Frontal cortex (tissue), 4 donors: ENCODE data around the gene SBK2. TPM values are rescaled to one million over a fixed set of nuclear protein-coding genes. Genes with fewer than 3 reads are reported as not detected.
A peak's percentile ranks its signal among the peaks of the same experiment; 100 is the strongest.

Experiments used
- DNase-seq, 2 donors: peaks; one replicate each; pipeline ENCODE4 v3.0.0; 2012; ENCODE audit warnings: low spot score in 2 of 2
- FAIRE-seq: peaks from 2 replicates; lab custom pipeline; 2012; peaks lifted over from hg19 to GRCh38; lab: Jason Lieb, UNC
- total RNA-seq: library from RNA; depleted of rRNA; stranded (reverse); fragments of >200 nt; gene quantifications from one replicate; pipeline ENCODE4 v1.2.3, GENCODE V29; 2014
- donor health status: control.
- donor health status: control.
- donor health status: control.

The SBK2 gene
- total RNA-seq, 1 donor from 2014 or later: 0.41 TPM

DNA sequence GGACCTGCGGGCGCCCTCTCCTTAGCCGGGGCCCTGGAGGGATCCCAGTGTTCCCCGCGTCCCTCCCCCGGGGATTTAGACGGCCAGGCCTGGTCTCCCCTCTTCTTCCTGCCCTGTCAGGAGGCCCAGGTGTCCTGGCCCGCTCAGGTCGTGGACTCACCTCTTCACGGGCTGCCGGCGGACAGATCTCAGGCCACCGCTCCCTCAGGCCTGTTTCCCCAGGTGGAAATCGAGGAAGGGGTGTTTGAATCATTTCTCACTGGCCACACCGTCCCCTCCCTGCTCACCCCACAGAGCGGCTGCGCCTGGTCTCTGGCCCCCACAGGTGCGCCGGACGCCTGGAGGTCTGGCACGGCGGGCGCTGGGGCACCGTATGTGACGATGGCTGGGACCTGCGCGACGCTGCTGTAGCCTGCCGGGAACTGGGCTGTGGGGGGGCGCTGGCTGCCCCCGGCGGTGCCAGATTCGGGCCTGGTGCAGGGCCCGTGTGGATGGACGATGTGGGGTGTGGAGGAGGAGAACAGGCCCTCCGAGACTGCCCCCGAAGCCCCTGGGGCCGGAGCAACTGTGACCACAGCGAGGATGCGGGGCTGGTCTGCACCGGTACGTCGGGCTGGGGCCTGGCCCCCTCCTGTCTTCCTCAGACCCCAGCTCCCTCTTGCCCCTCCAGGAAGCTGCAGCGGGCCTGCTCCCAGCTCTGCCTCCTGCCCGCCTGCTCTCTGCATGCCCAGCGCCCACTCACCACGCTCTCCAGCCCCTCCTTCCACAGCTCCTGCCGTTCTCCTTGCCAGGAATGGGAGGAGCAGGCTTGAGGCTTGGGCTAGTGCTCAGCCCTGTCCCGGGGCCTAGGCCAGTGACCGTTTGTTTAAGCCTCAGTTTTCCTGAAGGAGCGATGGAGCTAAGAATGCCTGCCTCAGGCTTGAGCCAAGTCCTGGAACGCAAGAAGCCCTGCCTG is 46.2 kb downstream of the SBK2 start:
- DNase-seq: no peak
- FAIRE-seq: no peak

DNA sequence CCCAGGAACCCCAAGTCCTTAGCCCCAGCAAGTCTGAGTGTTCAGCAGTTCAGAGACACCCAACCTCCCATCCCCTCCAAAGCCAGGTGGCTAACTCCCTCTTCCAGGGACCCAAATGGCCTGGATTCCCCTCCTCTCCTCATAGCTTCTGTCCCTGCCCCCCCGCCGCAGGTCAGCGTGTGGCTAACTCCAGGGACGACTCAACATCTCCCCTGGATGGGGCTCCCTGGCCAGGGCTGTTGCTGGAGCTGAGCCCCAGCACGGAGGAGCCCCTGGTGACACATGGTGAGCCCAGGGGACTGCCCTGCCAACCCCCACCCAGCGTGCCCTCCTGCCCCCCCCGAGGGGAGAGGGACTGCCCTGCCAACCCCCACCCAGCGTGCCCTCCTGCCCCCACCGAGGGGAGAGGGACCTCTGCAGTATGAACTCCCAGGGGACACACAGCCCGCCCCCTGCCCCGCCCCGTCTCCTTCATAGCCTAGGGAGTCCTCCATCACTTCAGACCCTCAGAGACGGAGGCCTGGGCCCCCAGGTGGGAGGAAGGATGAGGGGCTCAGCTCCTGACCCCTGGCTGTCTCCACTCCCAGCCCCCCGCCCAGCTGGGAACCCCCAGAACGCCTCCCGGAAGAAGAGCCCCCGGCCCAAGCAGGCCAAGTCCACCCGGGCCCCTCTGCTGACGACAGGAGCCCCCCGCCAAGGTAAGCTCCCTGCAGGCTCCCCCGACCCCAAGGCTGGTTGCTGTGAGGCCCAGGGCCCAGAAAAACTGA is 47.0 kb downstream of the SBK2 start:
- DNase-seq (no peak), FAIRE-seq (no peak)

DNA sequence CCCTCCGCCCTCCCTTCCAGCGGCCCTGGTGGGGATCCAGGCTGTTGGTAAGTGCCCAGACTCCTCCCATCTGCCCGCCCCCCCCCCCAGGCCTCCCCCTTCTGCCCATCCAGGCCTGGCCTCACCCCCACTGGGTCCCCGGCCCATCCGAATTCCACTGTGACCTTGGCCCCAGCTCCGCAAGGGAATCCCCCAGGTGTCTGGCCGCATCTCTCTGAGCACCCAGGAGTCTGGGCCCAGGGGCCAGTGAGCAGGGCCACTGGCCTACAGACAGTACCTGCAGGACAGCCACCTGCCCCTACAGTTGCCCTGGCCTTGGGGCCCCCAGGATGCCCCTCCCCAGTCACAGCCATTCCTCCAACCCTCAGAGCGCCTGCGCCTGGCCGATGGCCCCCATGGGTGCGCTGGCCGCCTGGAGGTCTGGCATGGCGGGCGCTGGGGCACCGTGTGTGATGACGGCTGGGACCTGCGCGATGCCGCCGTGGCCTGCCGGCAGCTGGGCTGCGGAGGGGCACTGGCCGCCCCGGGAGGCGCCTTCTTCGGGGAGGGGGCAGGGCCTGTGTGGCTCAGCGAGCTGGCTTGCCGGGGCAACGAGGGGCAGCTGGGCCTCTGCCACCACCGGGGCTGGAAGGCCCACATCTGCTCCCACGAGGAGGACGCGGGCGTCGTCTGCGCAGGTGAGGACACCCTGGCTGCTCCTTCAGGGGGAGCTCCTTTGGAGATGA is 47.8 kb downstream of the SBK2 start:
- no peak for DNase-seq
- FAIRE-seq: no peak

DNA sequence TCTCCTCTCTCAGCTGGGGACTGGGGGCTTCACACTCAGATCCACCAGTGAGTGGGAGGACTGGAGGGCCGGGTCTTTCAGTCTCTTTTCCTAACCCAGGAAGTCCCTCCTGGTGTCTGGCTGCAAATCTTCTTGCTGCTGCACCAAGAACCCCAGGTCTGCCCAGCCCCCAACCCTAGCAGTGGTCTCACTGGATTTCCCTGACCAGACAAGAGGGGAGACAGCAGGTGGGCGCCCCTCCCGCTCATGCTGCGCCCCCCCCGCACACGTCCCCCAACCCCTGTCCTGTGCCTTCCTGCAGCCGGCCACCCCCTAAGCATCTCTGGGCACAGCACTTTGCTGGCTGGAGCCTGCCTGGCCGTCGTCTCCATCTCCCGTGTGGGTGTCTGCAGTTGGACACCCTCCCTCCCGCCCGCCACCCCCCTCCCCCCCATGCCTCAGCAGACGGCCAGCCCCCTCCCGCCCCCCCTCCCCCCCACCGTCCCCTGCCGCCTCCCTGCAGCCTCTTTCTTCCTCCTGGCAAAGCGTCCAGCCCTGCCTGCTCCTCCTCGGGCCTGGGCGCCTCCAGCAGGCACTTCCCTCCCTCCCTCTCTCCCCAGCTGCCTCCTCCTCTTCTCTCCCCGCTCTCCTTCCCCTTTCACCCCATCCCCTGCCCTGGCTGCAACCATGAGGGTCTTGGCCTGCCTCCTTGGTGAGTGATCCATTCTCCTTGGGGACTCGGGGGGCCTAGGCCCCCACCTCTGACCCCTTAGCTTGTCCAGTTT is 48.8 kb downstream of the SBK2 start, which contains the start of gene SSC5D:
SSC5D (plus strand) TSS at position 513 of the 764 bp plus-strand sequence; CDS start at position 667, 154 bp downstream.
- no peak for FAIRE-seq
- peak in 1 of 2 donors; percentile 72 for DNase-seq

DNA sequence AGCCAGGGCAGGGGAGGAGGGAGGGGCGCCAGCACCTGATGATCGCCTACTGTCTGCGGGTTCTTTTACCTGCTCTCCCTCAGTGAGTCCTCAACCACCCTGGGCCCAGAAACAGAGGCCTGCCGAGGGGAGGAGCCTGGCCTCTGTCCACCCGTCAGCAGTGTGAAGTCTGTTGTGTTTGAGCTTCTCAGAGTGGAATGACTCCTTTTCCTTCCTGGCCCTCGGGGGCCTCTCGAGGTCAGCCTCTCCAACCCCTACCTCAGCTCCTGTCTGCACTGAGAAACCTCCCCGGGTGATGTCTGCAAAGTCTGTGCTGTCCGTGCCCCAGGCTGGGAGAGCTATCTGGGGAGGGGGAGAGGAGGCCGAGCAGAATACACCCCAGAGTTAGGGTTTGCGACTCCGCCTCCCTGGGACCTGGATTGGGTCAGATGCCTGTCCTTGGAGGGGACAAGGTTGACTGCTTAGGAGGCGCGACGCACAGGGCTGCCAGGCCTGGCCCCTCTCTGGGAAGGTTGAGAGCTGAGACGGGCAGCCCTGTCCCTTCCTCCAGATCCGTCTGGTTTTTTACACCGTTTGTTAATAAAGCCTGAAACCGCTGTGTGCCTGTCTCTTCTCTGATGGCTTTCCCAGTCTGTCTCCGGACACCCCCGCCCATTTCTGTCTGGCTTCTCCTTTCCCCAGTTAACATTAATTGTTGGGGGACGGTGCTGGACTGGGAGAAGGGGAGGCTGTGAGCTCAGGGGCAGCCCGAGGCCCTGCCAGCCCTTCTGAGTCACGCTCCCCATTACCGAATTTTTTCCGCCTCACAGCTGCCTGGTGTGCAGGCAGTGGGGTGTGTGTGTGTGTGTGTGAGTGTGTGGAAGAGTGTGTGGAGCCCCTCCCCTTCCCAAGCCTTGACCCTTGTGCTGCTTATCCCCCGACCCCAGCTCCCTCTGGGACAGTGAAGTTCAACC is 49.7 kb downstream of the SBK2 start:
- FAIRE-seq (no peak), DNase-seq (peak in 1 of 2 donors; percentile 71)

DNA sequence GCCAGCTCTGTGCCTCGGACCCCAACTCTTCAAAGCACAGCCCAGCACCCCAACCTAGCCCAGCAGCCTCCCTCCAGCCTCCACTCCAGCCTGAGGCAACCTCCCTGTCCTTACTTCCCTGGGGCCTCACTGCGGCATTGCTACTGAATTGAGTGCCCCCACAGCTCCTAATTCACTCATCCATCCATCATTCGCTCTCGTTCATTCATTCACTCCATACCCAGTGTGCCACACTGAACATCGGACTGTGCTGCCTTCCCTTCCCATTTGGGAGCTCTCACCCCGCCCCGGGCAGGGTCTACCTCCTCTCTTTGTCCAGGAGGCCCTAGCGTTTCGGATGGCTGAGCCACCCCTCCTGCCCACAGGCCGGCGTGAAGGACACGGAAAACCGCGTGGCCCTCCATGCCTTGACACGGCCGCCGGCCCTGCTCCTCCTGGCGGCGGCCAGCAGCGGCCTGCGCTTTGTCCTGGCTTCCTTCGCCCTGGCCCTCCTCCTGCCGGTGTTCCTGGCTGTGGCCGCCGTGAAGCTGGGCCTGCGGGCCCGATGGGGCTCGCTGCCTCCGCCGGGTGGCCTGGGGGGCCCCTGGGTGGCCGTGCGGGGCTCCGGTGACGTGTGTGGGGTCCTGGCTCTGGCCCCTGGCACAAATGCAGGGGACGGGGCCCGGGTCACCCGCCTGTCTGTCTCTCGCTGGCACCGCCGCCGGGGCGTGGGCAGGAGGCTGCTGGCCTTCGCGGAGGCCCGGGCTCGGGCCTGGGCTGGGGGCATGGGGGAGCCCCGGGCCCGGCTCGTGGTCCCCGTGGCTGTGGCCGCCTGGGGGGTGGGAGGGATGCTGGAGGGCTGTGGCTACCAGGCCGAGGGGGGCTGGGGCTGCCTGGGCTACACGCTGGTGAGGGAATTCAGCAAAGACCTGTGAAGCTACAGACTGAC is 50.6 kb downstream of the SBK2 start:
- no peak for FAIRE-seq
- DNase-seq: no peak

DNA sequence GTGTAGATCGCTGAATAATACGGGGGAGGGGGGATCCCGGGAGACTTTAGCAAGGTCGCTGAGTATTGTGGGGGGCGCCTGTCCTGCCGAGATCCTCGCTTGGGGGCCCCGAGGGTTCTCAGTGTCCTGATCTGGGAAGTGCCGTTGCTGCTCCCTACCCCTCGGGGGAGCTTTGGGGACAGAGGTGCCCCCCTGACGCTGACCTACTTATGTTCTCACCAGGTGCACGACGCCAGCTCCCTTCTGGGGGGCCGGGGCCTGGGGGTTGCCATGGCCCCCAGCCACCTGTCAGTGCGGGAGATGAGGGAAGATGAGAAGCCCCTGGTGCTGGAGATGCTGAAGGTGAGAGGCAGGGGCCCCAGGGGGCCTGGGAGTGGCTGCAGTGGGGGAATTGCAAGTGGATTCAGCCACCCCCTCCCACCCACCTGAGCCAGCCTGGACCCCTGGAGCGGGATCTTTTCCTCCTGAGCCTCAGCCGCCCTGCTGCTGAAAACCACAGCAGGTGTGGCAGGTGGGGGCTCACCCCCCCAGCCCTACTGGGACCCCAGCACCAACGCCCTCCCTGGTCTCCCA is 51.4 kb downstream of the SBK2 start:
- no peak for FAIRE-seq
- DNase-seq: peak in 1 of 2 donors; percentile 61

DNA sequence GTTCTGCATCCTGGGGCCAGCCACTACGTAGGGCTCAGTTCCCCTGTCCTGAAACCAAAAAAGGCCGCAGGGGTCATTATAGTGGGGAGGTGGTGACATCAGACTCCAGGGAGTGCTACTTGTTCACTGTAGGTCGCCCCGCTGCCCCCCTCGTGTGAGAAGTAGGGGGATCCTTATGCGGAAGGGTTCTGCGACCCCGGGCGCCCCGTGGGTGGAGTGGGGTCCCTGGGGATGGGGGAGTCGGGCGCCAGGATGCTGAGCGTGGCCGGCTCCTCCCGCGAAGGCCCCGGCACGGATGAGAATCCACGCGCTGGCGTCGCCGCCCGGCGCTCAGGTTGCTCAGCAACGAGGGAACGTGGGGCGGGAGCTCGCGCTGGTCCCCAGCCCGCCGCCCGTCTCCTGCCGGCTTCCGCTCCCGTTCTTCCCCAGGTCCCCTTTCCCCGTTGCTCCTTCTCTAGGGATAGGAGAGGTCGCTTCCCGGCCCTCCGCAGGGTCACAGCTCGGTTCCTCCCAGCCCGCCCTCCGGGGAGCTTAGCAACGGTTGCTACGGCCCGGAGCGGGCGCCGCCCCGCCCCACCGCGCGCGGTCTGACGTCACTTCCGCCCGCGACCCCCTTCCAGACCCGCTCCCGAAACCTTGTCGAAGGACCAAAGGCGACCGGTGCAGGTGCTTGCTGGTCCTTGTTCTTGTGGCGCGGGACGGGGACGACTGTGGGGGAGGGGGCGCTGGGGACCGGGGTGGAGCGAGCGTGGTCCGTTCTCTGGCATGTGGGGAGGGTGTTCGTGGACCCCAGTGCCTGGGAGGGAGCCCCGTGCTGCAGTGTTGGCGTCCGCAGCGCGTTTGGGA is 52.1 kb downstream of the SBK2 start, which contains the start of gene NAT14:
NAT14 (plus strand) TSS at position 596 of the 846 bp plus-strand sequence. CDS start 521 bp downstream, outside the sequence.
- DNase-seq (peak; percentile 91 to 93), FAIRE-seq (no peak)

DNA sequence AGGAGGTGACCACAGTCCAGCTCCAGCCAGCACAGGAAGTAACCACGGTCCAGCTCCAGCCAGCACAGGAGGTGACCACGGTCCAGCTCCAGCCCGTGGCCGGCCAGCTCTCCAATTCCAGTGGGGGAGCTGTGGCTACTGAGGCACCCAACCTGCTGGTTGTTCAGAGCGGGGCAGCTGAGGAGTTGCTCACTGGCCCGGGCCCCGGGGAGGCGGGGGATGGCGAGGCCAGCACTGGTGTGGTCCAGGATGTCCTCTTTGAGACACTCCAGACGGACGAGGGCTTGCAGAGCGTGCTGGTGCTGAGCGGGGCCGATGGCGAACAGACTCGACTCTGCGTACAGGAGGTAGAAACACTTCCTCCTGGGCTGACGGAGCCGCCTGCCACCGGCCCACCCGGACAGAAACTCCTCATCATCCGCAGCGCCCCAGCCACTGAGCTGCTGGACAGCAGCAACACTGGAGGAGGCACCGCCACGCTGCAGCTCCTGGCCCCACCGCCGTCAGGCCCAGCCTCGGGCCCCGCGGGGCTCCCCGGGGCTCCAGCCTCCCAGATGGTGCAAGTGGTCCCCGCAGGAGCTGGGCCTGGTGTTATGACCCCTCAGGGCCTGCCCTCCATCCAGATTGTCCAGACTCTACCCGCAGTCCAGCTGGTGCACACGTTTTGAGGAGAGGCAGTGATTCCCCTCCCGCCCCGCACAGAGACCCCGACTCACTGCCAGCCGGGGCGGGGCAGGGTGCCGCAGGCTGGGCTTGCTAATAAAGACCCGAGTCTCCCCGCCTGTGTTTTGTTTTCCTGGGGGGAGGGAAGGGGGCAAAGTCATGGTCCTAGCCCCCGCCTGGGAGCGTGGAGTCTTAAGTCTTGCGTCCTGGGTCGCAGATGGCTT is 53.0 kb downstream of the SBK2 start:
- FAIRE-seq: no peak
- DNase-seq: no peak

DNA sequence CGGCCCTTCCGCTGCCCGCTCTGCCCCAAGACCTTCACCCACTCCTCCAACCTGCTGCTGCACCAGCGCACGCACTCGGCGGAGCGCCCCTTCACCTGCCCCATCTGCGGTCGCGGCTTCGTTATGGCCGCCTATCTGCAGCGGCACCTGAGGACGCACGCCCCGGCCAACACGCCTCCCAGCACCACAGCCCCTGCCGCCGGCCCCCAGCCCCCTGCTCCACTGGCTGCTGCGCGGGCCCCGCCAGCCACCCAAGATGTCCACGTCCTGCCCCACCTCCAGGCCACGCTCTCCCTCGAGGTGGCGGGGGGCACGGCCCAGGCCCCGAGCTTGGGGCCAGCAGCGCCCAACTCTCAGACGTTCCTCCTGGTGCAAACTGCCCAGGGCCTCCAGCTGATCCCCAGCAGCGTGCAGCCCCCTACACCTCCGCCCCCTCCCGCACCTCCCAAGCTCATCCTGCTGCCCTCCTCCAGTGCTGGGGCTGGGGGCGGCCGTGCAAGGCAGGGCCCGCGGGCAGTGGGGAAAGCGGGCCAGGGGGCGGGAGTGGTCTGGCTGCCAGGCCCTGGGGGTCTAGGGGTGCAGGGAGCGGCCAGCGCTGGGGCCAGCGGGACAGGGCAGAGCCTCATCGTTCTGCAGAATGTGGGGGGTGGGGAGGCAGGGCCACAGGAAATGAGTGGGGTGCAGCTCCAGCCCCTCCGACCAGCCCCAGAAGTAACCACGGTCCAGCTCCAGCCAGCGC is 53.8 kb downstream of the SBK2 start:
- DNase-seq (no peak), FAIRE-seq (no peak)

DNA sequence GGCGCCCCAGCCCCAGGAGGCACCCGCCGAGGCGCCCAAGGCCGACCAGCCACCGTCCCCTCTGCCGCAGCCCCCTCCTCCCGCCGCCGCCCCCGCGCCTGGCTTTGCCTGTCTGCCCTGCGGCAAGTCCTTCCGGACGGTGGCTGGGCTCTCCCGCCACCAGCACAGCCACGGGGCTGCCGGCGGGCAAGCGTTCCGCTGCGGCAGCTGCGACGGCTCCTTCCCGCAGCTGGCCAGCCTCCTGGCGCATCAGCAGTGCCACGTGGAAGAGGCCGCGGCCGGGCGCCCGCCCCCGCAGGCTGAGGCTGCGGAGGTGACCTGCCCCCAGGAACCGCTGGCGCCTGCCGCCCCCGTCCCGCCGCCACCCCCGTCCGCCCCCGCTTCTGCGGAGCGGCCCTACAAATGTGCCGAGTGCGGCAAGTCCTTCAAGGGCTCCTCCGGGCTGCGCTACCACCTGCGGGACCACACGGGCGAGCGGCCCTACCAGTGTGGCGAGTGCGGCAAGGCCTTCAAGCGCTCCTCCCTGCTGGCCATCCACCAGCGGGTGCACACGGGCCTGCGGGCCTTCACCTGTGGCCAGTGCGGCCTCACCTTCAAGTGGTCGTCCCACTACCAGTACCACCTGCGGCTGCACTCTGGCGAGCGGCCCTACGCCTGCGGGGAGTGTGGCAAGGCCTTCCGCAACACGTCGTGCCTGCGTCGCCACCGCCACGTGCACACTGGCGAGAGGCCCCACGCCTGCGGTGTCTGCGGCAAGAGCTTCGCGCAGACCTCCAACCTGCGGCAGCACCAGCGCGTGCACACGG is 54.6 kb downstream of the SBK2 start:
- DNase-seq (no peak), FAIRE-seq (no peak)

DNA sequence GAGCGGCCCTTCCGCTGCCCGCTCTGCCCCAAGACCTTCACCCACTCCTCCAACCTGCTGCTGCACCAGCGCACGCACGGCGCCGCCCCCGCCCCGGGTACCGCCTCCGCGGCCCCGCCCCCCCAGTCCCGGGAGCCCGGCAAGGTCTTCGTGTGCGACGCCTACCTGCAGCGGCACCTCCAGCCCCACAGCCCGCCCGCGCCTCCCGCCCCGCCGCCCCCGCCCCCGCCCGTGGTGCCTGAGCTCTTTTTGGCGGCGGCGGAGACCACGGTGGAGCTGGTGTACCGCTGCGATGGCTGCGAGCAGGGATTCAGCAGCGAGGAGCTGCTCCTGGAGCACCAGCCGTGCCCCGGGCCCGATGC is 55.2 kb downstream of the SBK2 start:
- FAIRE-seq: no peak
- DNase-seq: no peak

DNA sequence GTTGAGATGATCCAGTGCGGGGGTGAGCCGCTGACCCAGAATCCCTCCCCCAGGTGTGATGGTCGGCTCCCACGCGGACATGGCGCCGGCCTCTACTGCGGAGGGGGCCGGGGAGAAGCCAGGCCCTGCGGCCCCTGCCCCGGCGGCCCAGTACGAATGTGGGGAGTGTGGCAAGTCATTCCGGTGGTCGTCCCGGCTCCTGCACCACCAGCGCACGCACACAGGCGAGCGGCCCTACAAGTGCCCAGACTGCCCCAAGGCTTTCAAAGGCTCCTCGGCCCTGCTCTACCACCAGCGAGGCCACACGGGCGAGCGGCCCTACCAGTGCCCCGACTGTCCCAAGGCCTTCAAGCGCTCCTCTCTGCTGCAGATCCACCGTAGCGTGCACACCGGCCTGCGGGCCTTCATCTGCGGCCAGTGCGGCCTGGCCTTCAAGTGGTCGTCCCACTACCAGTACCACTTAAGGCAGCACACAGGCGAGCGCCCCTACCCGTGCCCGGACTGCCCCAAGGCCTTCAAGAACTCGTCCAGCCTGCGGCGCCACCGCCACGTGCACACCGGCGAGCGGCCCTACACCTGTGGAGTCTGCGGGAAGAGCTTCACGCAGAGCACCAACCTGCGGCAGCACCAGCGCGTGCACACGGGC is 55.7 kb downstream of the SBK2 start:
- DNase-seq (no peak), FAIRE-seq (no peak)
